ENCODE measurements around the gene PDE4D. TPM values are rescaled to one million over a fixed set of nuclear protein-coding genes. Genes with fewer than 3 reads are reported as not detected.

Gene PDE4D
- total RNA-seq, 2 experiments from 2014 or later, result 164 to 175 TPM

DNA sequence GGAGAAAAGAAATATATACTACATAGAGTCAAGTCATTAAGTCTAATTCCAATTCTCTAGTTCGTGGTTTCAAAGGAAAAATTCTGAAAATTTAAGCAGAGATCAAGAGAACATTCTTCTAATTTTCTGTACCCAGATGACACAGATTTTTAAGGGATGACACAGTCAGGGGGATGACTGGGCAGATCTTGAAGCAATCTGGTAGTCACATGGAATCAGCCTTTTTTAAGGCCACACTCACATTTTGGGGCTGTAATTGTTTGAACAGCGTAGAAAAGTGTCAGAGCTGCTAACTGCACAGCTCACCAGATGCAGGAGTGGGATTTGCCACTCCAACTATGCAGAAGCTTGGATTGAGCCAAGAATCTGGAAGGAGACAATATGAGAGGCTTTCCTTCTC is 20.4 kb downstream of the PDE4D start:
- DNase-seq, result no peak
- H3K27ac ChIP-seq (ENCODE audit: low read depth in 1 of 2, low read length in 2 of 2), result no peak overlapping the region
- no peak overlapping the region for H3K27ac Mint-ChIP-seq
- H3K4me3 ChIP-seq (ENCODE audit: low read length), result no peak overlapping the region
- H3K27me3 ChIP-seq (ENCODE audit: control insufficient read depth in 1 of 2, insufficient read depth in 2 of 2, low read length in 2 of 2), result no peaks in the 10 kb centered on the region
- peaks cover 2% of the 10 kb centered on the region for H3K9me3 Mint-ChIP-seq
- ATAC-seq (ENCODE audit: poor library complexity), result no peak
- H3K27me3 Mint-ChIP-seq, result no peaks in the 10 kb centered on the region
- TF ChIP-seq, protein P1, sequence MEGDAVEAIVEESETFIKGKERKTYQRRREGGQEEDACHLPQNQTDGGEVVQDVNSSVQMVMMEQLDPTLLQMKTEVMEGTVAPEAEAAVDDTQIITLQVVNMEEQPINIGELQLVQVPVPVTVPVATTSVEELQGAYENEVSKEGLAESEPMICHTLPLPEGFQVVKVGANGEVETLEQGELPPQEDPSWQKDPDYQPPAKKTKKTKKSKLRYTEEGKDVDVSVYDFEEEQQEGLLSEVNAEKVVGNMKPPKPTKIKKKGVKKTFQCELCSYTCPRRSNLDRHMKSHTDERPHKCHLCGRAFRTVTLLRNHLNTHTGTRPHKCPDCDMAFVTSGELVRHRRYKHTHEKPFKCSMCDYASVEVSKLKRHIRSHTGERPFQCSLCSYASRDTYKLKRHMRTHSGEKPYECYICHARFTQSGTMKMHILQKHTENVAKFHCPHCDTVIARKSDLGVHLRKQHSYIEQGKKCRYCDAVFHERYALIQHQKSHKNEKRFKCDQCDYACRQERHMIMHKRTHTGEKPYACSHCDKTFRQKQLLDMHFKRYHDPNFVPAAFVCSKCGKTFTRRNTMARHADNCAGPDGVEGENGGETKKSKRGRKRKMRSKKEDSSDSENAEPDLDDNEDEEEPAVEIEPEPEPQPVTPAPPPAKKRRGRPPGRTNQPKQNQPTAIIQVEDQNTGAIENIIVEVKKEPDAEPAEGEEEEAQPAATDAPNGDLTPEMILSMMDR (IDR thresholded peaks at IDR 0.05), result no peak
- no peaks in the 10 kb centered on the region for H3K4me1 Mint-ChIP-seq (ENCODE audit: low read depth)
- H3K4me1 ChIP-seq (ENCODE audit: insufficient read depth, low read length), result no peaks in the 10 kb centered on the region
- H3K4me3 Mint-ChIP-seq, result no peak overlapping the region
- intact Hi-C loops (cut with DNase I, micrococcal nuclease), result no loop called here
- CTCF ChIA-PET, result no interaction called here
- POLR2A ChIA-PET, result no interaction called here
- no peaks in the 10 kb centered on the region for H3K36me3 Mint-ChIP-seq (ENCODE audit: low read depth)
- H3K9me3 ChIP-seq (ENCODE audit: control insufficient read depth in 1 of 2, insufficient read depth in 1 of 2, low read length in 2 of 2), result no peaks in the 10 kb centered on the region
- no peaks in the 10 kb centered on the region for H3K36me3 ChIP-seq (ENCODE audit: insufficient read depth, low read length)

DNA sequence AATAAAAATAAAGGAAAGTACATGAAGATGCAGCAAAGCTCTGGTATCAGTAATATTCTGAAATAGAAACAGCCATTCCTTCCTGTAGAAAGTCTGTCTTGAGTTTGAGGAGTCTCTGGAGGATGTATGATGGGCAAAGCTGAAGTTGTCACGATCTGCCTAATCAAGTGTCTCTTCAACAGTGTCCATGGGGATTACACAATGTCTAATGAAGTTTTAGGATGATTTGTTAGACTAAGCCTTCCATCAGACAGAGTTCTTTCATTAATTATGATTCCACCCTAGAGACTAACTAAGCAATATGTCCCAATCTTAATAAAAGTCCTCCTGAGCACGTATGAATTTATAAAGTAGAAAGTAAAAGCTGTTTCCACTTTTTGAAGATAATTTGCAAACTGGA is 26.9 kb downstream of the PDE4D start:
- peaks cover 3% of the 10 kb centered on the region for H3K27me3 Mint-ChIP-seq
- DNase-seq, result no peak
- Histone ChIP-seq H3K27ac (ENCODE audit: low read depth in 1 of 2, low read length in 2 of 2) (no peak overlapping the region), H3K36me3 (ENCODE audit: insufficient read depth, low read length) (no peaks in the 10 kb centered on the region), H3K4me1 (ENCODE audit: insufficient read depth, low read length) (no peaks in the 10 kb centered on the region), H3K9me3 (ENCODE audit: control insufficient read depth in 1 of 2, insufficient read depth in 1 of 2, low read length in 2 of 2) (no peaks in the 10 kb centered on the region), H3K27me3 (ENCODE audit: control insufficient read depth in 1 of 2, insufficient read depth in 2 of 2, low read length in 2 of 2) (no peaks in the 10 kb centered on the region), H3K4me3 (ENCODE audit: low read length) (no peak overlapping the region)
- H3K4me1 Mint-ChIP-seq (ENCODE audit: low read depth), result no peaks in the 10 kb centered on the region
- no peak overlapping the region for H3K27ac Mint-ChIP-seq
- peaks cover 2% of the 10 kb centered on the region for H3K9me3 Mint-ChIP-seq
- CTCF ChIA-PET, result interaction anchor here (1.2 kb wide), 1 partner anchor 11 kb away, joined by 3 read pairs; no protein-coding TSS in a partner anchor
- H3K36me3 Mint-ChIP-seq (ENCODE audit: low read depth), result no peaks in the 10 kb centered on the region
- TF ChIP-seq, protein P1 (IDR thresholded peaks at IDR 0.05), result no peak
- intact Hi-C loops (cut with DNase I, micrococcal nuclease), result no loop called here
- no peak for ATAC-seq (ENCODE audit: poor library complexity)
- no peak overlapping the region for H3K4me3 Mint-ChIP-seq
- POLR2A ChIA-PET, result no interaction called here

DNA sequence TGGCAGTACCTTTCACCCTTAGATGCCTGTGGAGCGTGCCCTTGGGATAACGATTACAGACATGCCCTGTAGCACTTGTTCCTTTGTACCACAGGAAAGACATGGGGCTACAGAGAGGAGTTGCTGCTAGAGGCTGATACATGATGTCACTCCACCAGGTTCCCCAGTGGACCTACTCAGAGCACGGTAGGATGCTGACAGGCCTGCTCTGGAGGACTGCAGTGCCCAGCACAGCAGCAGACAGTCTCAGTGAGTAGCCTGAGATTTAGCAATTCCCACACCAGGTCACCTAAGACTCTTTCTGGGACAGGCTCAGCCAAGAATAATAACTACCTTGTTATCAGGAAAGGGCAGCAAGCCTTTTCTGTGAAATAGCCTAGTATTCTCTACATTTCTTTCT is 28.8 kb downstream of the PDE4D start:
- H3K36me3 ChIP-seq (ENCODE audit: insufficient read depth, low read length), result no peaks in the 10 kb centered on the region
- ChIA-PET POLR2A (no interaction called here), CTCF (no interaction called here)
- H3K4me3 Mint-ChIP-seq, result no peak overlapping the region
- no peaks in the 10 kb centered on the region for H3K9me3 Mint-ChIP-seq
- no peak overlapping the region for H3K27ac Mint-ChIP-seq
- peaks cover 9% of the 10 kb centered on the region for H3K27me3 Mint-ChIP-seq
- no peaks in the 10 kb centered on the region for H3K4me1 ChIP-seq (ENCODE audit: insufficient read depth, low read length)
- no peaks in the 10 kb centered on the region for H3K9me3 ChIP-seq (ENCODE audit: control insufficient read depth in 1 of 2, insufficient read depth in 1 of 2, low read length in 2 of 2)
- intact Hi-C loops (cut with DNase I, micrococcal nuclease), result no loop called here
- no peaks in the 10 kb centered on the region for H3K27me3 ChIP-seq (ENCODE audit: control insufficient read depth in 1 of 2, insufficient read depth in 2 of 2, low read length in 2 of 2)
- TF ChIP-seq, protein P1 (IDR thresholded peaks at IDR 0.05), result no peak
- no peaks in the 10 kb centered on the region for H3K36me3 Mint-ChIP-seq (ENCODE audit: low read depth)
- ATAC-seq (ENCODE audit: poor library complexity) (no peak), DNase-seq (no peak)
- H3K4me1 Mint-ChIP-seq (ENCODE audit: low read depth), result no peaks in the 10 kb centered on the region
- H3K27ac ChIP-seq (ENCODE audit: low read depth in 1 of 2, low read length in 2 of 2), result no peak overlapping the region
- no peak overlapping the region for H3K4me3 ChIP-seq (ENCODE audit: low read length)
